ENCODE data around the gene SNX3.
A peak's percentile ranks its signal among the peaks of the same experiment; 100 is the strongest.
"Not testable (repeated sequence)": the region's sequence is repeated elsewhere in the genome, so short reads cannot be mapped to it uniquely, and the experiment has no call there.

The SNX3 gene

GRCh38 chr6:108260809-108261569 is at the start of gene SNX3:
SNX3 (minus strand) TSS chr6:108261040; CDS start chr6:108260921, 119 bp downstream.
- peak; percentile 89 for DNase-seq

- DNase-seq: no peak
Measured at GRCh38 chr6:108309844-108310243, 49.0 kb upstream of the SNX3 start.

- DNase-seq: not testable (repeated sequence)
Measured at GRCh38 chr6:108308641-108309040, 47.8 kb upstream of the SNX3 start.

DNA sequence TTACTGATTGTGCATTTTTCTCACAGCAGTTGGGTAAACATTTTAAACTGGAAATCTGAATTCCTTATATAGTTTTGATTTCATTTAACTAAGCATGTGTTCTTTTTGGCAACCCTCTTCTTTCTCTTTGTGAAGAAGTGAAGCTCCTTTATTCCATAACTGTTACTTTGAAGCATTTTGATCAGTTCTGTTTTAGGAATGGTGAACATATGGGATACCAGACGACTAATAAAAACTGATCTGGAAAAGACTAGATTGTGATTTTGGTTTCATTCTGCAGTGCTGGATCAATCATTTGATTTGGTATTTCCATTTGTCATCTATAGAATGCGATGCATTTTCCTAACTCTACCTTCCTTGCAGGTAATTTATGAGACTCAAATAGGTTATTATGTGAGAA is 43.8 kb upstream of the SNX3 start:
- DNase-seq: no peak

DNA sequence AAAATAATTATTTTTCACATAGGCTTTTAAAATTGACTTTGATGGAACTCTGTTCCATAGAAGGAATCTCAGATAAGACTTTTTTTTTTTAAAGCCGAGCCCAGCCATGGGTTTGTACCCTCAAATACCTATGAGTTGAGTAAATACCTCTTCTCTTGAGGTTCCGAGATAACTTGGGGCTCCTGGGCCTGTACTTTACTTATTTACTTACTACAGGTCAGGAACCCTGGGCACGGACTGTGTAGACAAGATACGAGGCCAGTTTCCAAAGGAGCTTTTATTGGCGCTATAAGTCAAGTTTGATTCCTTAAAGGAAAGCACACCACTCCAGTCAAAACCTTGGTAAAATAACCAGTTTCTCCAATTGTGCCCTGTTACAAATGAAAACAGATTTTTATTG is 41.5 kb upstream of the SNX3 start:
- no peak for DNase-seq

- peak; percentile 56 for DNase-seq
Measured at GRCh38 chr6:108295676-108296075, 34.8 kb upstream of the SNX3 start.

DNA sequence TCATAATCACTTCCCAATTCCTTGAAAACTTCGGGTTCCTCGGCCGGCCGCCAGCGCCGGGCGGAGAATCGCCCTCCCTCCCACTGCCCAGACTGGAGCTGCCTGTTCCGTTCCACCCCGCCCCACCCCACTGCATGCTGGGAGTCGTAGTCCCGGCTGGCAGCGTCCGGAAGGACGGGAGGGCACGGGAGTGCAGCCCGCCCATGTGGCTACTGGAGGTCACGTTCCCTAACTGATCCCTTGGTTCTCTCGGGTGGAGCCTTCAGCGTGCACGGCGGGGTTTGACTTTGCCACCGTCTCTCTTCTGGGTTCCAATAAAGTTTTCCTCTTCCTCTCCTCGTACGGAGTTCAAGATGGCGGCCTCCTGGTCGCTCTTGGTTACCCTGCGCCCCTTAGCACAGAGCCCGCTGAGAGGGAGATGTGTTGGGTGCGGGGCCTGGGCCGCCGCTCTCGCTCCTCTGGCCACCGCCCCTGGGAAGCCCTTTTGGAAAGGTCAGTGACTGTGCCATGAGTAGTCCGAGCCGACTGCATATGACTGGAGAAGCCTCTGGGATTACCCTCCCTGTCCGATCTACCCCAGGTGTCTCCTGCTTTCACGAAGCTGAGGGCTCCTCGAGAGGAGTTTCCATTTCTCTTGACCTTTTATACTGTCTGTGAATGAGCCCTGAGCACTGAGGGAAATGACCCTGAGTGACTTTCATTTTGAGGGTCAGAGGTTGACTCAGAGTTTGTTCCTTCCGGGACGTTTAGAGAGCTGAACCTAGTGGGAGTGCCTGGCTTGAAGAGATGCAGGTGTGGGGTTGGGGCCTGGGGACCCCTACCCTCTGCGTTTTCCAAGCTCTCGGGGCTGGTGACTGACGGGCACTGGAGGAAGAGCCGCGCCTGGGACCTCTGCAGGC is 34.1 kb upstream of the SNX3 start, which contains the start of gene AFG1L:
AFG1L (plus strand) TSS at position 328 of the 899 bp plus-strand sequence; CDS start at position 354, 26 bp downstream.
- DNase-seq: peak; percentile 87

GRCh38 chr6:108294297-108294726 is 33.5 kb upstream of the SNX3 start:
- DNase-seq: no peak

DNA sequence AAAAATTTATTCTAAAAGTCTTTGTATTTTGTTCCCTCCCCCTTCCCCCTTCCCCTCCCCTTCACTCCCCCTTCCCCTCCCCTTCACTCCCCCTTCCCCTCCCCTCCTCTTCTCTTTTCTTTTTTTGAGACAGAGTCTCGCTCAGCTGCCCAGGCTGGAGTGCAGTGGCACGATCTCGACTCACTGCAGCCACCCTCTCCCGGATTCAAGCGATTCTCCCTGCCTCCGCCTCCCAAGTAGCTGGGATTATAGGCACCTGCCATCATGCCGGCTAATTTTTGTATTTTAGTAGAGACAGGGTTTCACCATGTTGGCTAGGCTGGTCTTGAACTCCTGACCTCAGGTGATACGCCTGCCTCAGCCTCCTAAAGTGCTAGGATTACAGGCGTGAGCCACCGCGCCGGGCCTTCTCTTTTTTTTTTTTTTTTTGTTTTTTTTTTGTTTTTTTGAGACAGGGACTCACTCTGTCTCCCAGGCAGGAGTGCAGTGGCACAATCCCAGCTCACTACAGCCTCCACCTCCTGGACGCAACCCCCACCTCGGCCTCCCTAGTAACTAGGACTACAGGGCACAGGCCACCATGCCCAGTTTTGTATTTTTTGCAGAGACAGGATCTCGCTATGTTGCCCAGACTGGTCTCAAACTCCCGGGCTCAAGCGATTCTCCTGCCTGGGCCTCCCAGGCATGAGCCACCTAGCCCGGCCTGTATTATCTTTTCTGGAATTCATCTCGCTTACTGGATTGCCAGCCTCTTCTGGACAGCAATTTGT is 32.9 kb upstream of the SNX3 start:
- no peak for DNase-seq

GRCh38 chr6:108292561-108292960 is 31.7 kb upstream of the SNX3 start:
- not testable (repeated sequence) for DNase-seq

GRCh38 chr6:108291091-108291490 is 30.3 kb upstream of the SNX3 start:
- no peak for DNase-seq

DNA sequence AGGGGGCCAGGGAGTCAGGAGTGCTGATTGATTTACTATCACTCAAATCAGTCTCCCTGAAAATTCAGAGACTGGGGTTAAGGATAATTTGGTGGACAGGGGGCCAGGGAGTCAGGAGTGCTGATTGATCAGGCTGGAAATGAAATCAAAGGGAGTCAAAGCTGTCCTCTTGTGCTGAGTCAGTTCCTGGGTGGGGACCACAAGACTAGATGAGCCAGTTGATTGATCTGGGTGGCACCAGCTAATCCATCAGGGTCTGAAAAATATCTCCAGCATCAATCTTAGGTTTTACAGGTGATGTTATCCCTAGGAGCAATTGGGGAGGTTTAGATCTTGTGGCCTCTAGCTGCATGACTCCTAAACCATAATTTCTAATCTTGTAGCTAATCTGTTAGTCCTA is 27.9 kb upstream of the SNX3 start:
- DNase-seq: no peak

DNA sequence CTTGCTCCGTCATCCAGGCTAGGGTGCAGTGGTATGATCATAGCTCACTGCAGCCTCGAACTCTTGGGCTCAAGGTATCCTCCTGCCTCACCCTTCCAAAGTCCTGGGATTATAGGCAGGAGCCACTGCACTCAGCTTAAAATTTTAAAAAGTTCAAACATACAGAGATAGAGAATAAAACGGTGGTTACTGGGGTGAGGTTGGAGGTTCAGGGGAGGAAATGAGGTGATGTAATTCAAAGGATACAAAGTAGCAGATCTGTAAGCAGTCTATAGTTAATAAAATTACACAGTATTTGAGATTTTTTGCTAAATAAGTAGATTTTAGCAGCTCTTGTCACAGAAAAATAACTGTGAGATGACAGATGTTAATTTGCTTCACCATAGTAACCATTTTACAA is 26.5 kb upstream of the SNX3 start:
- no peak for DNase-seq

DNA sequence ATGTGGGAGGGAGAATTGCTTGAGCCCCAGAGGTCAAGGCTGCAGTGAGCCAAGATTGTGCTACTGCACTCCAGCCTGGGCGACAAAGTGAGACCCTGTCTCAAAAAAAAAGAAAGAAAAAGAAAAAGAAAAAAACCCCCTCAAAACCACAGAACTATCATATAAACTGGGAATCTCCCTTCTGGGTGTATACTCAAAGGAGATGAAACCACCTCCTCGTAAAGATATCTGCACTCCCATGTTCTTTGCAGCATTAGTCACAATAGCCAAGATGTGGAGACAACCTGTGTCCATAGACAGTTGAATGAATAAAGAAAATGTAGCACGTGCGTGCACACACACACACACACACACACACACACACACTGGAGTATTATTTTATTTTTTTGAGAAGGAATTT is 25.5 kb upstream of the SNX3 start:
- no peak for DNase-seq

DNA sequence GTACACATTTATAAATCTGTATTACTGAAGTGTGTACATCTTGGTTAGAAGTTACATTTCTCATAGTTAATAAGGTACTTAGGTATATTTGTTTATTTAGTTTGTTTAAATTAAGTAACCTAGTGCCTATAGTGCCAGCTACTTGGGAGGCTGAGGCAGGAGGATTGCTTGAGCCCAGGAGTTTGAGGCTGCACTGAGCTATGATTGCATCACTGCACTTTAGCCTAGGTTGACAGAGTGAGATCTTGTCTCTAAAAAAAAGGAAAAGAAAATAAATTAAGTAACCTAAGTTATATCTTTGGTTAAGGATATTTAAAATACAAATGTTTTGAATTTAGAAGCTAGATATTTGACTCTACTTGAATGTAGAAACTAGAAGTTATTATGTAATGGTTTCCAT is 24.5 kb upstream of the SNX3 start:
- no peak for DNase-seq

GRCh38 chr6:108277831-108278230 is 17.0 kb upstream of the SNX3 start:
- DNase-seq: no peak

GRCh38 chr6:108277295-108277694 is 16.5 kb upstream of the SNX3 start:
- no peak for DNase-seq

DNA sequence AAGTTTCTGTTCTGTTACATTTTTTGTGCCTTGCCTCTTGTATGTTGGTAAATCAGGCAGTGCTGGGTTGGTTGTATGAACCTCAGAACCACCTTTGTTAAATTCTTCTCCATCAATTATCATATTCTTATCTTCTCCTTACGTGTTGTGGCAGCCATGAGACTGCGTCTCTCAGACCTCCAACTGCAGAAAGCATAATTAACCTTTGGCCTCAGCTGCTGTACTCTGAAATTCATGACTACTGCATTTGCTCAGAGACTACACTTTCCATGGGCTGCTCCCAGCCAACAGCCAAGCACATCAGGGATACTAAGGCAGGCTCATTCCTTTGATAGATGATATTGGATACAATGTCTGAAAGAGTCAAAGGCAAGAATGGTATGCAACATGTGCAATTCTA is 15.1 kb upstream of the SNX3 start:
- no peak for DNase-seq

DNA sequence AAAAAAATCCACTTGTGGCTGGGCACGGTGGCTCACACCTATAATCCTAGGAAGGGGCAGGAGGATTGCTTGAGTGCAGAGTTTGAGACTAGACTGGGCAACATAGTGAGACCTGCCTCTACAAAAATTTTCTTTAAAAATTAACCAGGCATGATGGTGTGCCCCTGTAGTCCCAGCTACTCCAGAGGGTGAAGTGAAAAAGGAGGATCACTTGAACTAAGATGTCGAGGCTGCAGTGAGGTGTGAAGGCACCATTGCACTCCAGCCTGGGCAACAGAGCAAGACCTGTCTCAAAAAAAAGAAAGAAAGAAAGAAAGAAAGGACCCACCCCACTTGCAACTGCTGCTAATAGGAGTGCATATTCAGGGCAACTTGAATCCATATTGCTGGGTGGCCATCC is 13.7 kb upstream of the SNX3 start:
- DNase-seq: no peak

DNA sequence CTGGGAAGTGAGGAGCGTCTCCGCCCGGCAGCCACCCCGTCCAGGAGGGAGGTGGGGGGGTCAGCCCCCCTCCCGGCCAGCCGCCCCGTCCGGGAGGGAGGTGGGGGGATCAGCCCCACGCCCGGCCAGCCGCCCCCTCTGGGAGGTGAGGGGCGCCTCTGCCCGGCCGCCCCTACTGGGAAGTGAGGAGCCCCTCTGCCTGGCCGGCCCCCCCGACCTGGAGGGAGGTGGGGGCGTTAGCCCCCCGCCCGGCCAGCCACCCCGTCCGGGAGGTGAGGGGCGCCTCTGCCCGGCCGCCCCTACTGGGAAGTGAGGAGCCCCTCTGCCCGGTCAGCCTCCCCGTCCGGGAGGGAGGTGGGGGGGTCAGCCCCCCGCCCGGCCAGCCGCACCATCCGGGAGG is 9.1 kb upstream of the SNX3 start:
- not testable (repeated sequence) for DNase-seq

- DNase-seq: no peak
Measured at GRCh38 chr6:108268845-108269244, 8.0 kb upstream of the SNX3 start.

- DNase-seq: no peak
Measured at GRCh38 chr6:108263371-108263770, 2.5 kb upstream of the SNX3 start.

DNA sequence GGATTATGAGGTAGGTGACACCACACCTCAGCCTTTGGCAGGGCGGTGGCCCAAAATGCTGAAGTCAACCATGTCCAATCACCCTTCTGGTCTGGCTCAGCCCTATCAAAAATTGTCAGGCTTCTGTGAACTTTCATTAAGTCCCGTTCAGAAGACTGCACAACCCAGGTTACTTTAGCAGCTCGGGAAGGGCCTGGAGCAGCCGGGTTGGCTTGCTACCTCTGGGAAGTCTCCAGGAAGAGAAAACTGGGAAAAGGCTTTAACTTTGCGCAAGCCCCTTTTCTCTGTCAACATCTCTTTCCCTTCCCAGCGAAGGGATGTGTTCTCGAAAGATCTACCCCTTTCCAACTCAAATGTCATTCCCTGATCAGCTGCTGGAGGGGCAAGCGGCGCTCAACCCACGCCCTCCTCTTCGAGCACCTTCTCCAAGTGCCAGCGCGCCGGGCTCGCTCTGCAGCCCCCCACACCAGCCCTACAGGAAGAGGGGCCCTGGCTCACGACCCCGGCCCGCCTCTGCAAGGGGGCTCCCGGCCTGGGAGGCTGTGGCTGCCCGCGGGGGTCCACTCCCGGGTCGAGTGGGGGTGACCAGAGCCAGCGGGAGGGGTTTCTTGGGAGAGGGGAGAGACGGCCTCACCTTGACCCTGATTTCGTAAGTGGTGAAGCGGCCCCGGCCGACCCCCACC is 573 bp downstream of the SNX3 start:
- DNase-seq: no peak
